Pancreas (tissue), 10 donors: ENCODE results near the gene PKD1L1. TPM values are rescaled to one million over a fixed set of nuclear protein-coding genes. Genes with fewer than 3 reads are reported as not detected.

Experiments used
- ATAC-seq, 4 donors: fragments of 200-7000 bp; cut with Tn5 transposase; one replicate each; pipeline versions ENCODE4 v1.8.0 to v1.9.1; 2020; ENCODE audit warnings: mild to moderate bottlenecking in 4 of 4, moderate library complexity in 4 of 4
- DNase-seq, 6 donors: peaks; one replicate each; pipeline ENCODE4 v3.0.0-alpha.2; 2020
- FAIRE-seq: peaks from 2 replicates; lab custom pipeline; 2012; peaks lifted over from hg19 to GRCh38; lab: Jason Lieb, UNC
- H3K27ac ChIP-seq, 4 donors: fragments of 200-600 bp; sonication (generic); 1 replicate in 3 of 4; 2 replicates in 1 of 4; pipeline versions ENCODE4 v1.5.0 to v1.8.0; 2020
- H3K27me3 ChIP-seq, 4 donors: fragments of 200-600 bp; one replicate each; pipeline ENCODE4 v1.8.0; 2021
- H3K36me3 ChIP-seq, 3 donors: fragments of 200-600 bp; sonication (generic) in 1 of 3; one replicate each; pipeline versions ENCODE4 v1.5.0 to v1.8.0; 2020 to 2021
- H3K4me1 ChIP-seq, 3 donors: fragments of 200-600 bp; one replicate each; pipeline ENCODE4 v1.8.0; 2021
- H3K4me3 ChIP-seq, 4 donors: fragments of 200-600 bp; sonication (generic) in 2 of 4; one replicate each; pipeline versions ENCODE4 v1.5.0 to v1.8.0; 2020 to 2021
- H3K9me3 ChIP-seq, 4 donors: fragments of 200-600 bp; one replicate each; pipeline ENCODE4 v1.8.0; 2021
- WGBS, 2 donors: extraction: QIAGEN DNeasy Blood & Tissue Kit; methylation state at CpG; one replicate each; pipeline ENCODE4 v1.1.7; 2013; 5-methylcytosine and 5-hydroxymethylcytosine counted together
- intact Hi-C, 3 donors: fragments of 100-400 bp; cut with DNase I; formaldehyde crosslinking; loops; one replicate each; pipeline versions ENCODE4 v1.11.1 to v1.14.2; 2022
- polyA plus RNA-seq, 2 donors: library from polyadenylated mRNA; stranded (reverse); fragments of 200-250 nt; gene quantifications; one replicate each; pipeline ENCODE4 v1.2.3, GENCODE V29; 2013
- total RNA-seq, 6 donors: library from RNA; stranded (reverse); fragmentation: NEBNext Ultra II Directional in 4 of 6; extraction: Animal tissue kit (Norgen Biotek cat#: 25700) in 4 of 6; gene quantifications; one replicate each; pipeline versions ENCODE4 v1.2.1 to v1.2.4, GENCODE V29; 2021 to 2023
- TF ChIP-seq, protein P1 (sequence below), 4 donors: fragments of 200-600 bp; sonication (generic) in 3 of 4; IDR thresholded peaks; one replicate each; pipeline versions ENCODE4 v1.5.0 to v1.8.0; 2021; ENCODE audit warnings: antibody characterized with exemption in 4 of 4
- donor health status: healthy with polysubstance abuse.
- donor health status: DM: no; HTN: no; CAD: no; lungs with moderate emphysema.
- donor health status: DM: no; HTN: no; CAD: no.
- donor health status: control.
- donor health status: control.
- donor health status: Bipolar disorder and iron deficiency.
- donor health status: DM: yes; HTN: yes; CAD: no.
- donor health status: DM: no; HTN: no; CAD: no.
- donor health status: DM: no; HTN: no; CAD: no.
- donor health status: DM: yes; HTN: yes; CAD: no.

PKD1L1 gene
- total and polyA plus RNA-seq, 8 donors: 0.03 to 0.54 (median 0.13) TPM

GRCh38 chr7:47867286-47867685 is 81.0 kb downstream of the PKD1L1 start:
- no peak for DNase-seq
- 76 to 82% methylated on average over 3 of the region's 3 CpGs for WGBS, 2 donors
- Histone ChIP-seq H3K4me1 (no peaks in the 10 kb centered on the region), H3K4me3 (no peak overlapping the region), H3K36me3 (no peaks in the 10 kb centered on the region), H3K27ac (no peak overlapping the region), H3K9me3 (no peaks in the 10 kb centered on the region), H3K27me3 (no peaks in the 10 kb centered on the region)
- FAIRE-seq: no peak
- intact Hi-C loops: no loop called here
- TF ChIP-seq, protein P1, sequence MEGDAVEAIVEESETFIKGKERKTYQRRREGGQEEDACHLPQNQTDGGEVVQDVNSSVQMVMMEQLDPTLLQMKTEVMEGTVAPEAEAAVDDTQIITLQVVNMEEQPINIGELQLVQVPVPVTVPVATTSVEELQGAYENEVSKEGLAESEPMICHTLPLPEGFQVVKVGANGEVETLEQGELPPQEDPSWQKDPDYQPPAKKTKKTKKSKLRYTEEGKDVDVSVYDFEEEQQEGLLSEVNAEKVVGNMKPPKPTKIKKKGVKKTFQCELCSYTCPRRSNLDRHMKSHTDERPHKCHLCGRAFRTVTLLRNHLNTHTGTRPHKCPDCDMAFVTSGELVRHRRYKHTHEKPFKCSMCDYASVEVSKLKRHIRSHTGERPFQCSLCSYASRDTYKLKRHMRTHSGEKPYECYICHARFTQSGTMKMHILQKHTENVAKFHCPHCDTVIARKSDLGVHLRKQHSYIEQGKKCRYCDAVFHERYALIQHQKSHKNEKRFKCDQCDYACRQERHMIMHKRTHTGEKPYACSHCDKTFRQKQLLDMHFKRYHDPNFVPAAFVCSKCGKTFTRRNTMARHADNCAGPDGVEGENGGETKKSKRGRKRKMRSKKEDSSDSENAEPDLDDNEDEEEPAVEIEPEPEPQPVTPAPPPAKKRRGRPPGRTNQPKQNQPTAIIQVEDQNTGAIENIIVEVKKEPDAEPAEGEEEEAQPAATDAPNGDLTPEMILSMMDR (IDR thresholded peaks at IDR 0.05): no peak
- ATAC-seq: no peak

DNA sequence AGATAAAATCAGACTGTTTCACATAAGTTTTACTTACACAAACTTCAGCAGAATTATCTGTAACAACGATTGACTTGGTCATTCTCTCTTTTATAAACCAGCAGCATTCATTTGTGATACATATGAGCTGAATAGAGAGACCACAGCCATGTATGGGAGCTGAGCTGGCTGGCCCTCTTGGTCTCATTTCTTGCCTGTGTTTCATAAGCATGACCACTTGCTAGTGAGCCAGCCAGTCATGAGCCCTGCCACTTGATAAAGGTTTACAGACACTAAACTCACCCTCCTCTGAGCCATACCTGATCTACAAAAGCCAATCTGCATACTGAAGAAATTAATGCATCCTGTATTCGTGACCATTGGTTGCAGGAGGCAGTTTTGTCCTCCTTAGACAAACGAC is 82.1 kb downstream of the PKD1L1 start:
- 59 to 62% methylated on average over 3 of the region's 3 CpGs for WGBS, 2 donors
- intact Hi-C loops: no loop called here
- no peak for ATAC-seq
- H3K36me3 ChIP-seq: no peaks in the 10 kb centered on the region
- no peaks in the 10 kb centered on the region for H3K27me3 ChIP-seq
- H3K27ac ChIP-seq: no peak overlapping the region
- H3K4me3 ChIP-seq: no peak overlapping the region
- TF ChIP-seq, protein P1 (IDR thresholded peaks at IDR 0.05): no peak
- FAIRE-seq: no peak
- H3K9me3 ChIP-seq: no peaks in the 10 kb centered on the region
- DNase-seq: no peak
- no peaks in the 10 kb centered on the region for H3K4me1 ChIP-seq

DNA sequence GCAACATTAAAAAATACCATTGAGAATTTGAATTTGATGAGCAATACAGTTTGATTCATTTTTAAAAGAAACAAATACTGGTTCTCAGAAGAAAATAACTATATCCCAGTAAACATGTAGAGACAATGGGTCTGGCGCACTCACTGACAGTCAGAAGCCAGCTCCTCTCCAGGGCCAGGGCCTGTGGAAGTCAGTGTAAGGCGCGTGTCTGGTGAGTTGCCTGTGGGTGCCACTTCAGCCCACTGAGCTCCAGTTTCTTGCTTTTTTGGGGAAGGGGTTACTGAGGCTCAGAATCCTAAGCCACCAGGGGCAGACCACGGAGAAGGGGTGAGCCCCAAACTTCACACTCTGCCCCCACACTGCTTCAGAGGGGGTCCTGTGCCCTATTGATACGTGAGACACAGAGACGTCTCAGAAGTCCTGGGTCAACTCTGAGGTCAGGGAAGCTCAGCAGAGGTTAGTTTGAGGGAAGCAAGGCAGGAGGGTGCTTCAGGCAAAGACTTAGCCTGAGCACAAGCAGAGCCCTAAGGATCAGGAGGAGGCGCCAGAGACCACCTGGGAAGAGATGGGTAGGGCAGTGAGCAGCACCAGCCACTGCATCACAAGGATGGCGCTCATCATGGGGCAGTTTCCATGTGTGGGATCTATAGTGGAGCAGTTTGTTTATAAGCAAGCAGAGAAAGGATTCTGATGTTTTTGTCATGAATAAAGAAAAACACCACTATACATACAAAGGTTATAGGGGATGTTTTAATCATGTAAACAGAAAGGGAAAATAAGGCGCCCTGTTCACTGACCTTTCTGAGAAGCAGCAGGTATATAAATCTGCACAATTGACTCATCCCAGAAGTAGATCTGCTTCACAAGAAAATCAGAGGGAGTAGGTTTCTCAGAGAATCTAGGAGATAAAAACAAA is 95.7 kb downstream of the PKD1L1 start:
- no peaks in the 10 kb centered on the region for H3K9me3 ChIP-seq
- no peak overlapping the region for H3K27ac ChIP-seq
- no peak for DNase-seq
- no peaks in the 10 kb centered on the region for H3K27me3 ChIP-seq
- no peaks in the 10 kb centered on the region for H3K36me3 ChIP-seq
- ATAC-seq: no peak
- H3K4me1 ChIP-seq: no peaks in the 10 kb centered on the region
- FAIRE-seq: no peak
- intact Hi-C loops: no loop called here
- TF ChIP-seq, protein P1 (IDR thresholded peaks at IDR 0.05): no peak
- H3K4me3 ChIP-seq: no peak overlapping the region
- WGBS, 2 donors: 82 to 93% methylated on average over 9 of the region's 9 CpGs

DNA sequence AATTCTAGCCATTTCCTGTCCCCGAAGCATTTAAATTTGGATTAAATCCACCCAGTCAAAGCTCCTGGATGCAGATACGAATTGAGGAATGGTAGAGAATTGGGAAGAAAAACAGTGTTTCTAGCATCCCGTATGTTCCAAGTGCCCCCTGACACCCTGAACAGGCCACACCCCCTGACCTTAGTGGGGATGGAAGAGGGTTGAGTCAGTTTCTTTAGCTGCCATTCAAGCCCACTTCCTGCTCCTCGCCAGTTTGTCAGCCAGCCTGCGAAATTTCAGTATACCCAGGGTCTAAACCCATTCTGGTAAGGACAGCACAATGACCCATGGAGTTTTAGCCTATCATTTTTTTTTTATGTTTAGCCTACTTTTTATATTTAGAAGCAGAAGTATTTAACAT is 101.1 kb downstream of the PKD1L1 start:
- H3K36me3 ChIP-seq: no peaks in the 10 kb centered on the region
- no peaks in the 10 kb centered on the region for H3K27me3 ChIP-seq
- DNase-seq: no peak
- 75 to 85% methylated on average over 5 of the region's 5 CpGs for whole genome bisulfite sequencing, 2 donors
- TF ChIP-seq, protein P1 (IDR thresholded peaks at IDR 0.05): no peak
- intact Hi-C loops: no loop called here
- no peaks in the 10 kb centered on the region for H3K9me3 ChIP-seq
- H3K4me3 ChIP-seq: no peak overlapping the region
- ATAC-seq: no peak
- H3K4me1 ChIP-seq: no peaks in the 10 kb centered on the region
- no peak overlapping the region for H3K27ac ChIP-seq
- FAIRE-seq: no peak
